ENCODE data around the gene ITGB3BP.
"Not testable (repeated sequence)": the region's sequence is repeated elsewhere in the genome, so short reads cannot be mapped to it uniquely, and the experiment has no call there.

The ITGB3BP gene

GRCh38 chr1:63522891-63523728 is at the start of gene ITGB3BP, which contains the start of gene EFCAB7:
Gene ITGB3BP (minus strand): TSS chr1:63523225. CDS start chr1:63523133, 92 bp downstream.
Gene EFCAB7 (plus strand): TSS chr1:63523525. CDS start chr1:63525573, 2,048 bp downstream.
- DNase-seq = peak; percentile 94

GRCh38 chr1:63572686-63573085 is 49.7 kb upstream of the ITGB3BP start:
- not testable (repeated sequence) for DNase-seq

GRCh38 chr1:63569640-63570316 is 46.8 kb upstream of the ITGB3BP start:
- DNase-seq = no peak

GRCh38 chr1:63569068-63569467 is 46.0 kb upstream of the ITGB3BP start:
- DNase-seq = no peak

GRCh38 chr1:63563745-63564144 is 40.7 kb upstream of the ITGB3BP start:
- DNase-seq = no peak

GRCh38 chr1:63559357-63559756 is 36.3 kb upstream of the ITGB3BP start:
- no peak for DNase-seq

GRCh38 chr1:63557365-63557987 is 34.5 kb upstream of the ITGB3BP start:
- DNase-seq = no peak

- no peak for DNase-seq
Measured at GRCh38 chr1:63555480-63555879, 32.5 kb upstream of the ITGB3BP start.

GRCh38 chr1:63548877-63549276 is 25.9 kb upstream of the ITGB3BP start:
- DNase-seq = no peak

- DNase-seq = no peak
Measured at GRCh38 chr1:63548303-63548702, 25.3 kb upstream of the ITGB3BP start.

- no peak for DNase-seq
Measured at GRCh38 chr1:63547621-63548294, 24.7 kb upstream of the ITGB3BP start.

- DNase-seq = no peak
Measured at GRCh38 chr1:63545780-63546179, 22.8 kb upstream of the ITGB3BP start.

GRCh38 chr1:63537940-63538339 is 14.9 kb upstream of the ITGB3BP start:
- no peak for DNase-seq

- no peak for DNase-seq
Measured at GRCh38 chr1:63537006-63537405, 14.0 kb upstream of the ITGB3BP start.

GRCh38 chr1:63534406-63534805 is 11.4 kb upstream of the ITGB3BP start:
- no peak for DNase-seq

- DNase-seq = no peak
Measured at GRCh38 chr1:63533931-63534330, 10.9 kb upstream of the ITGB3BP start.

- no peak for DNase-seq
Measured at GRCh38 chr1:63532727-63533126, 9.7 kb upstream of the ITGB3BP start.

GRCh38 chr1:63524201-63524600 is 1.2 kb upstream of the ITGB3BP start:
- no peak for DNase-seq

GRCh38 chr1:63523738-63524137 is 713 bp upstream of the ITGB3BP start:
- no peak for DNase-seq

- no peak for DNase-seq
Measured at GRCh38 chr1:63516629-63517028, 6.4 kb downstream of the ITGB3BP start.

- DNase-seq = no peak
Measured at GRCh38 chr1:63512584-63512983, 10.4 kb downstream of the ITGB3BP start.

GRCh38 chr1:63509718-63510117 is 13.3 kb downstream of the ITGB3BP start:
- no peak for DNase-seq

GRCh38 chr1:63506782-63507181 is 16.2 kb downstream of the ITGB3BP start:
- DNase-seq = no peak
